ENCODE data around the gene VWA5B1. TPM values are rescaled to one million over a fixed set of nuclear protein-coding genes. Genes with fewer than 3 reads are reported as not detected.
"Not testable (repeated sequence)": the region's sequence is repeated elsewhere in the genome, so short reads cannot be mapped to it uniquely, and the experiment has no call there.

Gene VWA5B1
- total and polyA plus RNA-seq, 9 donors, result 0.04 to 0.65 (median 0.26) TPM

DNA sequence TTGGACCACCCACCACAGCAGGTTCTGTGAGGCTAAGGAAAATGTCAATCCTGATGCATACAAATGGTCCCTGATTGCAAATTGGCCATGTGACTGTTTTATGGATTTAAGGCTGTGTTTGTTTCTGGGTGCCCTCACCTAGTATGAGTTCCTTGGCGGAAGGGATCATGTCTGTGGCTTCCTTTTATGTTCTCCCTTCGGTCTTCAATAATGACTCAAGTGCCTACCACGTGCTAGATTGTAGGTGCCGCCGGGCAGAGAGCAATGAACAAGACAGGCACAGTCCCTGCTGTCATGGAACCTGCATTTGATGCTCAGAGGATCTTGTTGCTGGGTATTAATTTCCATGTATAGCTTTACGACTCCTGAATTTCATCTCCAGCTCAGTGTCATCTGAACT lies 9.8 kb upstream of the VWA5B1 start:
- no peak for DNase-seq

DNA sequence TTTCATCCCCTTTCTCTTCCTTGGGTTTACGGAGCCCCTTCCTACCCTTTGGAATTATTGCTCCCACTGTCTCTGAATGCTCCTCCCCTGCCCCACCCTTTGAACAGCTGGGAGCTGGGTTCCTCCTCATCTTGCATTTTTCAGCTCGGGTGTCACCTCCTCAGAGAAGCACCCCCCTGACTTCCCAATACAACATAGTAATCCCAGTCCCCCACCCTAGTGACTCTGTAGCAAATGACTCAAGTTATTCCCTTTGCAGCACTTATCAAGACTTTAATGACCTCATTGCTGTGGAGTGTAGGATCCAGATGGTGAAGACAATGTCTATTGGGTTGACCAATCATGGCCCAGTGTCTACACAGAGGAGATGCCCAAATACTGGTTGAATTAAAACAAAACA lies 8.9 kb upstream of the VWA5B1 start:
- DNase-seq, result peak; percentile 10
- Histone ChIP-seq H3K27me3 (ENCODE audit: control insufficient read depth, insufficient read depth, low read length) (peaks cover 2% of the 10 kb centered on the region), H3K4me1 (ENCODE audit: control insufficient read depth, insufficient read depth, low read length) (peaks cover 19% of the 10 kb centered on the region), H3K27ac (ENCODE audit: low read length) (no peak overlapping the region), H3K36me3 (ENCODE audit: control insufficient read depth, insufficient read depth, low read length) (no peaks in the 10 kb centered on the region), H3K4me3 (ENCODE audit: low read length) (no peak overlapping the region), H3K9me3 (replicated peaks; ENCODE audit: control insufficient read depth, low read depth, low read length) (no peaks in the 10 kb centered on the region)
- 58% methylated on average over 1 of the region's 2 CpGs for WGBS (ENCODE audit: insufficient coverage)

More for the DNA sequence above, 9.8 kb upstream of the VWA5B1 start:
- H3K9me3 ChIP-seq (replicated peaks; ENCODE audit: control insufficient read depth, low read depth, low read length), result no peaks in the 10 kb centered on the region
- H3K4me1 ChIP-seq (ENCODE audit: control insufficient read depth, insufficient read depth, low read length), result peaks cover 19% of the 10 kb centered on the region
- 87% methylated on average over 5 of the region's 6 CpGs for WGBS (ENCODE audit: insufficient coverage)
- no peak overlapping the region for H3K4me3 ChIP-seq (ENCODE audit: low read length)
- H3K36me3 ChIP-seq (ENCODE audit: control insufficient read depth, insufficient read depth, low read length), result no peaks in the 10 kb centered on the region
- peaks cover 4% of the 10 kb centered on the region for H3K27me3 ChIP-seq (ENCODE audit: control insufficient read depth, insufficient read depth, low read length)
- no peak overlapping the region for H3K27ac ChIP-seq (ENCODE audit: low read length)

DNA sequence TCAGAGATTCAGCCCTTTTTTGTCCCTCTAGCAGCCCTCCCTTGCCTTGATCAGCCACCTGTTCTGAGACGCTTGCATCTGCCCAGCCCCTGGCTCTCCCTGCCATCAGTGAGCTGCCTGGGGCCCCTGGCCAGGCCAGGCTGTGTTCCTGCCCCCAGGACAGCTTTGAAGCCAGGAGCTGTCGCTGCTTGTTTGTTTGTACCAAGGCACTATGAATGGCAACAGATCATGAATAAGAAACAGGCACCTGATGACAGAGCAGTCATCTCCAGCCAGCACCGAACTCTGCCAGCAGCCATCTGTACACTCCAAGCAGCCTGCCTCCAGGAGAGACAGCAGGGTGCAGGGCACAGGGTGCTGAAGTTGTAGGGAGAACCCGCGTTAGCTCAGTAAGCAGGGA lies 8.1 kb upstream of the VWA5B1 start:
- Histone ChIP-seq H3K9me3 (replicated peaks; ENCODE audit: control insufficient read depth, low read depth, low read length) (no peaks in the 10 kb centered on the region), H3K4me1 (ENCODE audit: control insufficient read depth, insufficient read depth, low read length) (peaks cover 19% of the 10 kb centered on the region), H3K4me3 (ENCODE audit: low read length) (no peak overlapping the region), H3K36me3 (ENCODE audit: control insufficient read depth, insufficient read depth, low read length) (no peaks in the 10 kb centered on the region), H3K27me3 (ENCODE audit: control insufficient read depth, insufficient read depth, low read length) (no peaks in the 10 kb centered on the region), H3K27ac (ENCODE audit: low read length) (no peak overlapping the region)
- peak; percentile 35 for DNase-seq
- WGBS (ENCODE audit: insufficient coverage), result 31% methylated on average over 5 of the region's 5 CpGs

DNA sequence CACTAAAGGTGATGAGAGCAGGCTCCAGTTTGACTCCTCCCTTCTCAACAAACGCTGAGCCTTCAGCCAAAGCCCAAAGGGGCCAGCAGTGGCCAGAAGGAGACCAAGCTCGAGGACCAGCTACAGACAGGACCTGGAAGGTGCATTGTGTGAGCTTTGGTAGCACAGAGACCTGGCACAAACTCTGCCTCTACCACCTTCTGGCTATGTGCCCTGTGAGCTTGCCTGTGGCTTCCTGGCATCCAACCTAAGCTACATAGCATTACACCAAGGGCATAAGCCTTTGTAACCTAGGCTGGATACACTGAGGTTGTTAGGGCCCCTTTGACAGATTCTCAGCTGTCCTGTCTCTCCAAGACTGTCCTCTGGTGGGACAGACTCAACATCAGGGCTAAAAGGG lies 6.6 kb upstream of the VWA5B1 start:
- H3K27ac ChIP-seq (ENCODE audit: low read length), result no peak overlapping the region
- no peaks in the 10 kb centered on the region for H3K9me3 ChIP-seq (replicated peaks; ENCODE audit: control insufficient read depth, low read depth, low read length)
- no peak for DNase-seq
- 71% methylated on average over 1 of the region's 2 CpGs for WGBS (ENCODE audit: insufficient coverage)
- peaks cover 19% of the 10 kb centered on the region for H3K4me1 ChIP-seq (ENCODE audit: control insufficient read depth, insufficient read depth, low read length)
- peaks cover 3% of the 10 kb centered on the region for H3K27me3 ChIP-seq (ENCODE audit: control insufficient read depth, insufficient read depth, low read length)
- H3K4me3 ChIP-seq (ENCODE audit: low read length), result no peak overlapping the region
- no peaks in the 10 kb centered on the region for H3K36me3 ChIP-seq (ENCODE audit: control insufficient read depth, insufficient read depth, low read length)

DNA sequence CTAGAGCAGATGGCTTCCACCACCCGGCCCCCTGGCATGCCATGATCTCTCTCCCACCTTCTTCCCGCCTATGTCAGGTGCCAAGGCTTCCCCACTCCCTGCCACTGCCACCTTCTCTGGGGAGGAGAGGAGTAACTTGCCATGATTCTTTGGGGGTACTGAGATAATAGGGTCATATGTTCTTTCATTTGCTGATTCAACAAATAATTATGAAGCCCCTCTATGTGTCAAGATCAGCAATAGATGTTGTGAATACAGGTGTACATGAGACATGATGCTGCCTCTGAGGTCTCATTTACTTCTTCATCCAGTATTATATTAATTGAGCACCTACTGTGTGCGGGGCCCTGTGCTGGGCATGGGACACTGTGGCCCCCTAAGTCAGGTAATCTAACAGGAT lies 6.0 kb upstream of the VWA5B1 start:
- Histone ChIP-seq H3K4me1 (ENCODE audit: control insufficient read depth, insufficient read depth, low read length) (peaks cover 19% of the 10 kb centered on the region), H3K36me3 (ENCODE audit: control insufficient read depth, insufficient read depth, low read length) (no peaks in the 10 kb centered on the region), H3K4me3 (ENCODE audit: low read length) (no peak overlapping the region), H3K27me3 (ENCODE audit: control insufficient read depth, insufficient read depth, low read length) (peaks cover 6% of the 10 kb centered on the region), H3K27ac (ENCODE audit: low read length) (no peak overlapping the region), H3K9me3 (replicated peaks; ENCODE audit: control insufficient read depth, low read depth, low read length) (no peaks in the 10 kb centered on the region)
- WGBS (ENCODE audit: insufficient coverage), result no CpG with 5 or more reads among the region's 3 CpGs
- no peak for DNase-seq

DNA sequence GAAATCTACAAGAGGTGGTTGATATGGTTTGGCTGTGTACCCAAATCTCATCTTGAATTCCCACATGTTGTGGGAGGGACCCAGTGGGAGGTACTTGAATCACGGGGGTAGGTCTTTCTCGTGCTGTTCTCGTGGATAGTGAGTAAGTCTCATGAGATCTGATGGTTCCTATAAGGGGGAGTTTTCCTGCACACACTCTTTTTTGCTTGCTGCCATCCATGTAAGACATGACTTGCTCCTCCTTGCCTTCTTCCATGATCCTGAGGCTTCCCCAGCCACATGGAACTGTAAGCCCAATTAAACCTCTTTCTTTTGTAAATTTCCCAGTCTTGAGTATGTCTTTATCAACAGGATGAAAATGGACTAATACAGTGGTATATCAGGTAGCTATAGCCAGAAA lies 5.2 kb upstream of the VWA5B1 start:
- WGBS (ENCODE audit: insufficient coverage), result 83% methylated on average over 3 of the region's 3 CpGs
- DNase-seq, result no peak
- H3K4me3 ChIP-seq (ENCODE audit: low read length), result no peak overlapping the region
- peaks cover 12% of the 10 kb centered on the region for H3K27me3 ChIP-seq (ENCODE audit: control insufficient read depth, insufficient read depth, low read length)
- H3K9me3 ChIP-seq (replicated peaks; ENCODE audit: control insufficient read depth, low read depth, low read length), result no peaks in the 10 kb centered on the region
- H3K36me3 ChIP-seq (ENCODE audit: control insufficient read depth, insufficient read depth, low read length), result no peaks in the 10 kb centered on the region
- H3K4me1 ChIP-seq (ENCODE audit: control insufficient read depth, insufficient read depth, low read length), result peaks cover 19% of the 10 kb centered on the region
- H3K27ac ChIP-seq (ENCODE audit: low read length), result no peak overlapping the region

DNA sequence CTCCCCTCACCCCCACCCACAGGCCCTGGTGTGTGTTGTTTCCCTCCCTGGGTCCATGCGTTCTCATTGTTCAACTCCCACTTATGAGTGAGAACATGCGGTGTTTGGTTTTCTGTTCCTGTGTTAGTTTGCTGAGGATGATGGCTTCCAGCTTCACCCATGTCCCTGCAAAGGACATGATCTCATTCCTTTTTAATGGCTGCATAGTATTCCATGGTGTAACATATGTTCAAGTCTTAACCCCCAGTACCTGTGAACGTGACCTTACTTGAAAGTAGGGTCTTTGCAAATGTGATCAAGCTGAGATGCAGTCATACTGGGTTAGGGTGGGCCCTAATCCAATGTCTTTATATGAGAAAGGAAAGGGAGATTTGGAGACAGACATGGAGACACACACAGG lies 3.0 kb upstream of the VWA5B1 start:
- peaks cover 32% of the 10 kb centered on the region for H3K27me3 ChIP-seq (ENCODE audit: control insufficient read depth, insufficient read depth, low read length)
- WGBS (ENCODE audit: insufficient coverage), result no CpG with 5 or more reads among the region's 3 CpGs

DNA sequence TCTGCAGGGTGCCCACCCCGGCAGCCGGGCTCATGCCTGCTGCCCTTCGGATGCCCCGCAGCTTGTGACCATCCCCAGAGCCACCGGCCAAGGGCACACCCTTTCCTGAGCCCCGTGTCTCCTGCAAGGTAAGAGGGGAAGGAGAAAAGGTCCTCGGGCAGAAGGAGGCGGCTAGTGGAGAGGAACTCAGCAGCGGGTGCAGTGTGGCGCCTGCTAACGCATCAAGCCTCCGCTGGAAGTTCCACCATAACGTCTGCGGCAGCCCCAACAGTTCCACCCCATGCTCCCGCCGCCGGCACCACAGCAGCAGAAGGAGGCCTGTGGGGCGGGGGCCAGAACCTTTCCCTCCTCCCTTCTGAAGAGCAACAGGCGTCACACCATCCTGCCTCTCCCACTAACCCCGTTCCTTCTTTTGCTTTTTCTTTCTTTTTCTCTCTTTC lies 990 bp downstream of the VWA5B1 start:
- Histone ChIP-seq H3K4me1 (ENCODE audit: control insufficient read depth, insufficient read depth, low read length) (peaks cover 7% of the 10 kb centered on the region), H3K36me3 (ENCODE audit: control insufficient read depth, insufficient read depth, low read length) (no peaks in the 10 kb centered on the region), H3K27ac (ENCODE audit: low read length) (no peak overlapping the region), H3K4me3 (ENCODE audit: low read length) (no peak overlapping the region), H3K9me3 (replicated peaks; ENCODE audit: control insufficient read depth, low read depth, low read length) (no peaks in the 10 kb centered on the region), H3K27me3 (ENCODE audit: control insufficient read depth, insufficient read depth, low read length) (peaks cover 44% of the 10 kb centered on the region)
- 2% methylated on average over 13 of the region's 20 CpGs for WGBS (ENCODE audit: insufficient coverage)
- DNase-seq, result no peak

More for the DNA sequence above, 3.0 kb upstream of the VWA5B1 start:
- H3K36me3 ChIP-seq (ENCODE audit: control insufficient read depth, insufficient read depth, low read length); DNase-seq; H3K27ac ChIP-seq (ENCODE audit: low read length); H3K4me3 ChIP-seq (ENCODE audit: low read length); H3K9me3 ChIP-seq (replicated peaks; ENCODE audit: control insufficient read depth, low read depth, low read length): not testable (repeated sequence)
- peaks cover 11% of the 10 kb centered on the region for H3K4me1 ChIP-seq (ENCODE audit: control insufficient read depth, insufficient read depth, low read length)

DNA sequence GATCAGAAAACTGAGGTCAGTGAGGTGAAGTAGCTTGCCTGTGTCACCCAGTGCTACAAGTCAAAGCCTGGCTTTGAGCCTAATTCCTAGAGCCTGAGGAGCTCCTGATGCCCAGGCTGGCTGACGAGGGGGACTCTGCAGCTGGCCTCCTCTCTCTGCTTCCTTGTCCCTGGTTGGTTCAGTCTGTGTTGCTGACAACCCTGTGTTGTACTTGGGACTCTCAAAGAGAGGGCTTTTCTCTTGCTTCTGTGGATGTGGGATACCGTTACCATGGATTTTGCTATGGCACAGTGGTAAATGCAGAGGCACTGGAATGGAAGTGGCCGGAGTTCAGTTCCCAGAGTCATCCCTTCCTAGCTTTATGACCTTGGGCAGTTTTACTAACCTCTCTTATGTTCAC lies 8.0 kb downstream of the VWA5B1 start:
- Histone ChIP-seq H3K27me3 (ENCODE audit: control insufficient read depth, insufficient read depth, low read length) (peaks cover 5% of the 10 kb centered on the region), H3K9me3 (replicated peaks; ENCODE audit: control insufficient read depth, low read depth, low read length) (no peaks in the 10 kb centered on the region), H3K36me3 (ENCODE audit: control insufficient read depth, insufficient read depth, low read length) (no peaks in the 10 kb centered on the region), H3K27ac (ENCODE audit: low read length) (no peak overlapping the region), H3K4me1 (ENCODE audit: control insufficient read depth, insufficient read depth, low read length) (no peaks in the 10 kb centered on the region), H3K4me3 (ENCODE audit: low read length) (no peak overlapping the region)
- WGBS (ENCODE audit: insufficient coverage), result 80% methylated on average over 1 of the region's 3 CpGs
- no peak for DNase-seq

DNA sequence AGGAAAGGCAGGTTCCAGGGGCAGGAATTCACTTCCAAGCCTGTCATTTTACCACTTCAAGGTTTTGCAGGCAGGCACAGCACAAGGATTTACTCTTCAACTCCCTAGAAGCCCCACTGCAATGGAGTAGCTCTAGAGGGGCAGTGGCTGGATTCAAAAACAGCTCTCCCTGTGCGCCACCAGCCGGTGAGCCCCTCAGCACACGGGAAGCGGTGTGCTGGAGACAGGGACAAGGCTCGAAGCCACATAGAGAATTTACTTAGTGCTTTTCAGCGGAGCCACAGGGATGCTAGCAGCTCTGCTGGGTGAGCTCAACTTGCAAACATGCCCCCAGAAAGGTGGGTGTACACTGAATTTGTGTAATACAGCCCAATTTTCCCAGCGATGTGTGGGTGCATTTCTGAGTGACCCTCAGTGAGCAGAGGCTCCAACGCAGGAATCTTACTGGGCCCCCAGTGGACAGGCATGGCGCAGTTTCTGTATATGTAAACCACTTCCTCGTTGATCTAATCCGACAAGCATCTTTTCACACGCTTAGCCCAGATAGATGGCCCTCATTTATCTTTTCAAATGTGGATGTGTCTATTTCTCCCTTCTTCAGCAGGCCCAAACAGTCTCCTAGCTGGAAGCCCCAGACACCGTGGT lies 10.9 kb downstream of the VWA5B1 start:
- no peak for DNase-seq
- Histone ChIP-seq H3K36me3 (ENCODE audit: control insufficient read depth, insufficient read depth, low read length) (no peaks in the 10 kb centered on the region), H3K27me3 (ENCODE audit: control insufficient read depth, insufficient read depth, low read length) (peaks cover 8% of the 10 kb centered on the region), H3K9me3 (replicated peaks; ENCODE audit: control insufficient read depth, low read depth, low read length) (no peaks in the 10 kb centered on the region), H3K4me3 (ENCODE audit: low read length) (no peak overlapping the region), H3K27ac (ENCODE audit: low read length) (no peak overlapping the region), H3K4me1 (ENCODE audit: control insufficient read depth, insufficient read depth, low read length) (no peaks in the 10 kb centered on the region)
- 60% methylated on average over 9 of the region's 13 CpGs for WGBS (ENCODE audit: insufficient coverage)

DNA sequence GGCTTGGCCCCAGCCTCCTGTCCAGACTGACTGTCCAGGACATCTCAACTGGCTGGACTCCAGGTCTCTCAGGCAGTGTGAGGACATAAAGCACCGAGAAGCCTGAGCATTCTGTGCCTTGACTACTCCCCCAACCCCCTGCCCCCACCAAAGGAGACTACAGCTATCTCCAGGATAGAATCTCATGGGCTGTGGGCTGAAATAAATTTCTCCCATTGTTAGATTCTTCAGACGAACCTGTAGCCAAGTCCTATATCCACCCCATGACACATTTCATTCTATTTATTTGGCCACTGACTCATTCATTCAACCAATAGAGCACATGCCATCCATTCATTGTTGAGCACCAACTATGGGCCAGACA lies 11.4 kb downstream of the VWA5B1 start:
- 17% methylated on average over 2 of the region's 2 CpGs for WGBS (ENCODE audit: insufficient coverage)
- no peak overlapping the region for H3K27ac ChIP-seq (ENCODE audit: low read length)
- no peak for DNase-seq

More for the DNA sequence above, 11.4 kb downstream of the VWA5B1 start:
- H3K9me3 ChIP-seq (replicated peaks; ENCODE audit: control insufficient read depth, low read depth, low read length), result no peaks in the 10 kb centered on the region
- no peaks in the 10 kb centered on the region for H3K4me1 ChIP-seq (ENCODE audit: control insufficient read depth, insufficient read depth, low read length)
- H3K36me3 ChIP-seq (ENCODE audit: control insufficient read depth, insufficient read depth, low read length), result no peaks in the 10 kb centered on the region
- no peak overlapping the region for H3K4me3 ChIP-seq (ENCODE audit: low read length)
- H3K27me3 ChIP-seq (ENCODE audit: control insufficient read depth, insufficient read depth, low read length), result peaks cover 8% of the 10 kb centered on the region
